HL-60 (cell line): ENCODE measurements around the gene FHIT.

Experiments
- DNase-seq, 2 experiments: peaks; one replicate each; pipeline ENCODE4 v3.0.0-alpha.2; 2010 to 2020; ENCODE audit warnings: low read depth in 1 of 2, low spot score in 1 of 2
- H3K27ac ChIP-seq: fragments of 250-450 bp; sonication (Bioruptor Pico); replicated peaks from 2 replicates; pipeline ENCODE4 v1.5.1; 2020; ENCODE audit warnings: mild to moderate bottlenecking, moderate library complexity
- H3K27me3 ChIP-seq: fragments of 250-450 bp; sonication (Bioruptor Pico); 2 replicates; pipeline ENCODE4 v1.5.1; 2021; ENCODE audit warnings: mild to moderate bottlenecking, moderate library complexity; ENCODE audit not compliant: insufficient read depth, poor library complexity, severe bottlenecking
- H3K4me3 ChIP-seq: replicated peaks from 2 replicates; pipeline ENCODE4 v1.5.1; 2011; ENCODE audit warnings: mild to moderate bottlenecking, control low read depth, low read length; ENCODE audit not compliant: insufficient read depth
- GABPA ChIP-seq: IDR thresholded peaks from 2 replicates; pipeline ENCODE4 v1.6.1; 2012; ENCODE audit warnings: low read depth
- POLR2AphosphoS5 ChIP-seq: IDR thresholded peaks from 2 replicates; pipeline ENCODE4 v1.6.1; 2012; ENCODE audit warnings: low read depth
- SPI1 ChIP-seq: IDR thresholded peaks from 2 replicates; pipeline ENCODE4 v1.6.1; 2012; ENCODE audit warnings: low read depth, mild to moderate bottlenecking, borderline replicate concordance
- TF ChIP-seq, protein P1 (sequence below): IDR thresholded peaks from 2 replicates; pipeline ENCODE4 v1.6.1; 2012; ENCODE audit warnings: low read depth; ENCODE audit not compliant: insufficient replicate concordance
- TF ChIP-seq, protein P2 (sequence below): IDR thresholded peaks from one replicate; pipeline ENCODE4 v1.5.1; 2011; ENCODE audit warnings: low read length, control low read depth, inconsistent platforms; ENCODE audit not compliant: insufficient read depth

Gene FHIT

DNA sequence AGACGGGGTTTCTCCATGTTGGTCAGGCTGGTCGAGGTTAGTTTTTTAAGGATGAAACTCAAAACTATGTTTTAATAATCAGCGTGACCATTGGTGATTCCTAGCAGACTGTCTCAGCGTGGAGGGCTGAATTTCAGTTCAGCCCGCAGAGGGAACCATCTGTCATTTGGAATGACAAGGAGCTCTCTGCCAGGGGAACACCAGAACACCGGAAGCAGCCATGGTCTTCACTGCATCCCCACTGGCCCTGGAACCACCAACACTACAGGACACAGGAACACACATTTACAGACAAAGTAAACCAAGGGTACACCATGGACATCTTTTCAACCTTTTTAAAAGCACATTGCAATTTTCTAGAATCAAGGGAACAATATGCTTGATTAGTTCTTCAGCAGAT lies 424.7 kb downstream of the FHIT start:
- no peak for DNase-seq
- Histone ChIP-seq H3K4me3 (no peak overlapping the region), H3K27me3 (no peaks in the 10 kb centered on the region), H3K27ac (no peak overlapping the region)
- TF ChIP-seq POLR2AphosphoS5, result no peak
- TF ChIP-seq, protein P1, sequence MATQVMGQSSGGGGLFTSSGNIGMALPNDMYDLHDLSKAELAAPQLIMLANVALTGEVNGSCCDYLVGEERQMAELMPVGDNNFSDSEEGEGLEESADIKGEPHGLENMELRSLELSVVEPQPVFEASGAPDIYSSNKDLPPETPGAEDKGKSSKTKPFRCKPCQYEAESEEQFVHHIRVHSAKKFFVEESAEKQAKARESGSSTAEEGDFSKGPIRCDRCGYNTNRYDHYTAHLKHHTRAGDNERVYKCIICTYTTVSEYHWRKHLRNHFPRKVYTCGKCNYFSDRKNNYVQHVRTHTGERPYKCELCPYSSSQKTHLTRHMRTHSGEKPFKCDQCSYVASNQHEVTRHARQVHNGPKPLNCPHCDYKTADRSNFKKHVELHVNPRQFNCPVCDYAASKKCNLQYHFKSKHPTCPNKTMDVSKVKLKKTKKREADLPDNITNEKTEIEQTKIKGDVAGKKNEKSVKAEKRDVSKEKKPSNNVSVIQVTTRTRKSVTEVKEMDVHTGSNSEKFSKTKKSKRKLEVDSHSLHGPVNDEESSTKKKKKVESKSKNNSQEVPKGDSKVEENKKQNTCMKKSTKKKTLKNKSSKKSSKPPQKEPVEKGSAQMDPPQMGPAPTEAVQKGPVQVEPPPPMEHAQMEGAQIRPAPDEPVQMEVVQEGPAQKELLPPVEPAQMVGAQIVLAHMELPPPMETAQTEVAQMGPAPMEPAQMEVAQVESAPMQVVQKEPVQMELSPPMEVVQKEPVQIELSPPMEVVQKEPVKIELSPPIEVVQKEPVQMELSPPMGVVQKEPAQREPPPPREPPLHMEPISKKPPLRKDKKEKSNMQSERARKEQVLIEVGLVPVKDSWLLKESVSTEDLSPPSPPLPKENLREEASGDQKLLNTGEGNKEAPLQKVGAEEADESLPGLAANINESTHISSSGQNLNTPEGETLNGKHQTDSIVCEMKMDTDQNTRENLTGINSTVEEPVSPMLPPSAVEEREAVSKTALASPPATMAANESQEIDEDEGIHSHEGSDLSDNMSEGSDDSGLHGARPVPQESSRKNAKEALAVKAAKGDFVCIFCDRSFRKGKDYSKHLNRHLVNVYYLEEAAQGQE, result no peak
- no peak for TF ChIP-seq SPI1
- TF ChIP-seq GABPA, result no peak
- TF ChIP-seq, protein P2, sequence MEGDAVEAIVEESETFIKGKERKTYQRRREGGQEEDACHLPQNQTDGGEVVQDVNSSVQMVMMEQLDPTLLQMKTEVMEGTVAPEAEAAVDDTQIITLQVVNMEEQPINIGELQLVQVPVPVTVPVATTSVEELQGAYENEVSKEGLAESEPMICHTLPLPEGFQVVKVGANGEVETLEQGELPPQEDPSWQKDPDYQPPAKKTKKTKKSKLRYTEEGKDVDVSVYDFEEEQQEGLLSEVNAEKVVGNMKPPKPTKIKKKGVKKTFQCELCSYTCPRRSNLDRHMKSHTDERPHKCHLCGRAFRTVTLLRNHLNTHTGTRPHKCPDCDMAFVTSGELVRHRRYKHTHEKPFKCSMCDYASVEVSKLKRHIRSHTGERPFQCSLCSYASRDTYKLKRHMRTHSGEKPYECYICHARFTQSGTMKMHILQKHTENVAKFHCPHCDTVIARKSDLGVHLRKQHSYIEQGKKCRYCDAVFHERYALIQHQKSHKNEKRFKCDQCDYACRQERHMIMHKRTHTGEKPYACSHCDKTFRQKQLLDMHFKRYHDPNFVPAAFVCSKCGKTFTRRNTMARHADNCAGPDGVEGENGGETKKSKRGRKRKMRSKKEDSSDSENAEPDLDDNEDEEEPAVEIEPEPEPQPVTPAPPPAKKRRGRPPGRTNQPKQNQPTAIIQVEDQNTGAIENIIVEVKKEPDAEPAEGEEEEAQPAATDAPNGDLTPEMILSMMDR, result no peak

DNA sequence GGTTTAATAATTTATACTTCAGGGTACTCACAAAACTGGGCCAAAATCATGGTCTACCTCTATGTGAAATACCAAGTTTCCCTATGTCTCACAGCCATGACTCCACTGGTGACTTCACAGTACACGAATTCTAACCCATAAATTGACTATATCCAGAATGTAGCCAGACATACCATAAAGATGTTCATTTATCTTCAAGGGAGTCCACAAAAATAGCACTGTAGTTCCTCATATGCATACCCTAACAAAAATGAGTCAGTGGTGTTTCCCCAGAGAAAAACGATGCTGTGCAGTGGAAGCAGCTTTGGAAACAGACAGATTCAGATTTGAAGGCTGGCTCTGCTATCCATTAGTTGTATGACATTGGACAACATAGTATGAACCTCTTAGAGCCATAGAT lies 438.8 kb downstream of the FHIT start:
- H3K27ac ChIP-seq, result no peak overlapping the region
- H3K4me3 ChIP-seq, result no peak overlapping the region
- TF ChIP-seq GABPA, result no peak
- TF ChIP-seq SPI1, result no peak
- TF ChIP-seq, protein P1, result no peak
- no peak for TF ChIP-seq POLR2AphosphoS5
- TF ChIP-seq, protein P2, result no peak
- no peak for DNase-seq
- H3K27me3 ChIP-seq, result no peaks in the 10 kb centered on the region

DNA sequence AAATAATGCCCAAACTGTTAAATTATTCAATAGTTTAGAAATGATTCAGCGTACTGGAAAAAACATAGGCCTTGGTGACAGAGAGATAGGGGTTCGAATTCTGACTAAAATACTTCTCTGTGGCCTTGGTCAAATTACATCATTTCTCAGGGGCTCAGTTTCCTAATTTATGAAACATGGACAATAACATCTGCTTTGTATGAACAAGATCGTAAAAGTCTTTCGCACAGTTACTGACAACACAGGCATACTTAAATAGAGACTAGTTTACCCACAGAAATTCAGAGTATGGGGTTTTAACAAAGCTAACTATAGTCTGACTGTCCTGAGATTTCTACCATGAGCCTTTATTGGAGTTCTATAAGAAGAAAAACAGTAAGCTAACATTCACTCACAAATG lies 440.4 kb downstream of the FHIT start:
- H3K4me3 ChIP-seq, result no peak overlapping the region
- H3K27me3 ChIP-seq, result no peaks in the 10 kb centered on the region
- H3K27ac ChIP-seq, result no peak overlapping the region

More for the DNA sequence above, 440.4 kb downstream of the FHIT start:
- TF ChIP-seq SPI1, result no peak
- TF ChIP-seq, protein P1, result no peak
- TF ChIP-seq GABPA, result no peak
- TF ChIP-seq POLR2AphosphoS5, result no peak
- TF ChIP-seq, protein P2, result no peak
- DNase-seq, result no peak
